ENCODE data around the gene IFITM10.
A peak's percentile ranks its signal among the peaks of the same experiment; 100 is the strongest.

IFITM10 gene

GRCh38 chr11:1750481-1750839 is at the start of gene IFITM10:
Gene IFITM10, minus strand, starts transcription at chr11:1750595. Its CDS starts 153 bp downstream, at chr11:1750442.
- DNase-seq = no peak

DNA sequence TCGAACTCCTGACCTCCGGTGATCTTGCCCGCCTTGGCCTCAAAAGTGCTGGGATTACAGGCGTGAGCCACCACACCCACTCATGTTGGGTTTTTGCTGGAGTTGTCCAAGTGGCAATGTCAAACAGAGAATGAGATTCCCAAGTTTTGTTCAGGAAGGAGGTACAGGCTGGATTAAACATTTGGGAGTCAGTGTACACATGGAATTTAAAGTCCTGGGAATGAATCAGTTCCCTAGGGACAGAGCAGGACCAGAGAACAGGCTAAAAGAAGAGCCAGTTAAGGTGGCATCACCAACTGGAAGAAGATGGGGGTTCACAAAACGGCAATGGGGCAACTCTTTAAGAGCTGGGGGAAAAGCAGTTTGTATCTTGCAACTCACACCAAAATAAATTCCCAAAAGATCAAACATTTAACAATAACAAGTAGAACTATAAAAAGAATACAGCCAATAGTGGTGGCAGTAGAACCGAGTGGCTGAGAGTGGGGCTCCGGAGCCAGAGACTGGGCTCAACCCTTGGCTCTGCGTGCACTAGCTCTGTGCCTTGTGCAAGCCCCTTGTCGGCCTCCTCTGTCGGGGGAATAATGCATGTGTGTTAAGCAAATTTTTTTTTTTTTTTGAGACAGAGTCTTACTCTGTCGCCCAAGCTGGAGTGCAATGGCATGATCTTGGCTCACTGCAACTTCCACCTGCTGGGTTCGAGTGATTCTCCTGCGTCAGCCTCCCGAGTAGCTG is 47.2 kb upstream of the IFITM10 start:
- no peak for DNase-seq

- no peak for DNase-seq
Measured at GRCh38 chr11:1796413-1797011, 46.1 kb upstream of the IFITM10 start.

- DNase-seq = no peak
Measured at GRCh38 chr11:1793081-1793480, 42.7 kb upstream of the IFITM10 start.

DNA sequence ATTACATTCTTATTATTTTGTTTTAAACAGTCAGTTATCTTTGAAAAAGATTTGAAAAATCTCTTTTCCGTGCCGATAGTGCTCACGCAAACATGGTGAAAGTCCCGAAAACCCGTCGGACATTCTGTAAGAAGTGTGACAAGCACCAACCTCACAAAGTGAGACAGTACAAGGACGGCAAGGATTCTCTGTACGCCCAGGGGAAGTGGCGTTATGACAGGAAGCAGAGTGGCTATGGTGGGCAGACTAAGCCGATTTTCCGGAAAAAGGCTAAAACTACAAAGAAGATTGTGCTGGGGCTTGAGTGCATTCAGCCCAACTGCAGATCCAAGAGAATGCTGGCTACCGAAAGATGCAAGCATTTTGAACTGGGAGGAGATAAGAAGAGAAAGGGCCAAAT is 42.1 kb upstream of the IFITM10 start:
- DNase-seq = no peak

GRCh38 chr11:1791912-1792311 is 41.5 kb upstream of the IFITM10 start:
- no peak for DNase-seq

DNA sequence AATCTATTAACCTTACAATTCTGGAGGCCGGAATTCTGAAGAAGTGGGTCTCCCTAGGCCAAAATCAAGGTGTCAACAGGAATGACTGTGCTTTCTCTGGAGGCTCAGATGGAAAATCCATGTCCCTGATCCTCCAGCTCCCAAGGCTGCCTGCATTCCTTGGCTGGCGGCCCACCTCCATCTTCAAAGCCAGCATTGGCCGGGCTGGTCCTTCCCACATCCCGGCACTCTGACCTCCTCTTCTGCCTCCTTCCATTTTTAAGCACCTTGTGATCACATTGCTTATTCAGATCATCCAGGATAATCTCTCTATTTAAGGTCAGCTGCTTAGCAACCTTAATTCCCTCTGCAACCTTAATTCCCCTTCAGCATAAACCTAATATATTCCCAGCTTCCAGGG is 36.1 kb upstream of the IFITM10 start:
- no peak for DNase-seq

DNA sequence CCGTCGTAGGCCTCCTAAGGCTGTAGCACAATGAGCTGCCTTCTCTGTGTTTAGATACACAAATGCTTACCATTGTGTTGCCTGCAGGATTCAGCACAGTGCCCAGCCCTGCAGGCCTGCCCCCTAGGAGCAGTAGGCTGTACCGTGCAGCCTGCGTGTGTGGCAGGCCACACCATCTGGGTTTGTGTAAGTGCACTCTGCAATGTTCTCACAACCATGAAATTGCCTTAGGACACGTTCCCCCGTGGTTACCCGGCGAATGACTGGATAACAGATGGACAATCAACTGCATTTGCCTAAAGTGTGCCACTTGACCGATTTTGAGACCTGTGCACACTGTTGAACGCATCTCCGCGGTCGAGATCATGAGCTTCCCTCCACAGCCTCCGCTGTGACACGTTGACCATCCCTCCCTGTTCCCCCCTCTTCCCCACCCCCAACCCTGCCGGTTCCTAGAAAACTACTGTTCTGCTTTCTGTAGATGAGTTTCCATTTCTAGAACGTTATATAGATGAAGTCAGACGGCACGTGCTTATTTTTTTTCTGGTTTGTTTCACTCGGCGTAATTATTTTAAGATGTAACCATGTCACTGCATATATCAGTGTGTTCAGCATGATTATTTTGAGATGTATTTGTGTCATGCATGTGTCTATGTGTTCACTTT is 35.5 kb upstream of the IFITM10 start:
- peak in 1 of 2 donors; percentile 53 for DNase-seq

- DNase-seq = no peak
Measured at GRCh38 chr11:1784761-1785650, 34.6 kb upstream of the IFITM10 start.

DNA sequence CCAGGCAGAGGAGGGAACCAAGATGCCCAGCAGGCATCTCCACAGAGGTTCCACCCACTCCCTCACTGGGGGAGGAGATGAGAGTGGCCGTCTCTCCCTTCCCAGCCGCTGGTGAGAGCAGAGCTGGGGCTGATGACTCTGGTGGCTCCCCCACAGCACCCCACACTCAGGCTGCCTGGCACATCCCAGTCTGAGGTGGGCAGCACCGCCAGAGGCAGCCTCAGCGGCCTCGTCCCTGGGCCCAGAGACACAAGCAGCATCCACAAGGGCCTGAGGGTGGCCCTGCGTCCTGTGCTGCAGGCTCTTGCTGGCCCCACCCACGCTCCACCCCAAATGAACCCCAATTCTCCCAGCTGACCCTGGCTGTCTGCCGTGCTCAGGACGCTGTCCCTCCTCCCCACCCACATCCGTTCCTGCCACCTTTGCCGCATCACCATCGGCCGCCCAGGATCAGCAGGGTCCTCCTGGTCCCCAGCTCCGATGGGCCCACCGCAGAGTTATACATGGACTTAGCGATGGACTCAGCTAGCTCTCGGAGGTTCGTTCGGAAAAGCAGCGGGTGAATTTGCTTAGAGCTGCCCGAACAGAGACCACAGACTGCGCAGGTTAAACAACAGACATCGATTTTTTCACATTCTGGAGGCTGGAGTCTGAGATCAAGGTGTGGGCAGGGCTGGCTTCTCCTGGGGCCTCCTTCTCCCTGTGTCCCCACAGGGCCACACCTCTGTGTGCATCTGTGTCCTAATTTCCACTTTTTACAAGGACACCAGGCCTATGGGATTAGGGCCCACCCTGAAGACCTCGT is 33.5 kb upstream of the IFITM10 start:
- no peak for DNase-seq

DNA sequence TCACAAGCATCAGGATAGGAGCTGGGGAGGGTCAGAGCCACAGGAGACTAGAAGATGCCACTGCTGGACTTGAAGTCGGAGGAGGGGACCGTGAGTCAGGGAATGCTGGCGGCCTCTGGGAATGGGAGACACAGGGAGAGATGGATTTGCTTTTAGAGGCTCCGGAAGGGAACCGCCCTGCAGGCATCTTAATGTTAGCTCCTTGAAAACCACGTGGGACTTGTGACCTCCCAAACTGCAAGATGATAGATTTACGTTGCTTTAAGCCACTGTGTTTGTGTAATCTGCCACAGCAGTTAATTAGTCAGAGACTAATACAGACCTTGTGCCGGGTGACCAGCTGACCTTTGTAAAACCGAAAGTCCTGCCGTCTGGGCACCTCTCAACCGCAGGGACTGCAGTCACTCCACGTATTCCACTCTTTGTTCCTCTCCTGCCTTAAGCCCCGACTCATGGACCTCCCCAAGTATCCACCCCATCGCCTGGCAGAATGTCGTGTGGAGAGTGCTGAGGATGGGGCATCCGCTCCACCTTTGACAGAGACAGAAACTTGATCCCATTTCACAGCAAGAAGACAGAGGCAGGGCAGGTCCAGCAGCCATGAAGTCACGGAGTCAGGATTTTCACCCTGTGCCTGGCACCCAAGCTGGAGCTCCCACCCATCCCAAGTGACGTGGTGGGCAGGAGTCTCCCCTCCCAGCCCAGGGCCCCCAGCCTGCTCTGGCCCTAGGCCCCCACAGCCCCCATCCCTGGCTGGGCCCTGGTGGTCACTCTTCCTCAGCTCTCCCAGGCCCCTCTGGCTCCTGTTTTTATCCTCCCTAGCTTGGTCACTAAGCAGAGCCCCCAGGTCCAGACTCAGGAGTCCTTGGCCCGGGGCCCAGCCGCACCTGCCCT is 32.7 kb upstream of the IFITM10 start:
- DNase-seq = peak in 1 of 2 donors; percentile 62

GRCh38 chr11:1782031-1782590 is 31.7 kb upstream of the IFITM10 start:
- no peak for DNase-seq

- DNase-seq = no peak
Measured at GRCh38 chr11:1781593-1781975, 31.2 kb upstream of the IFITM10 start.

- DNase-seq = peak in 1 of 2 donors; percentile 54
Measured at GRCh38 chr11:1780700-1781592, 30.6 kb upstream of the IFITM10 start.

GRCh38 chr11:1779806-1780699 is 29.7 kb upstream of the IFITM10 start:
- no peak for DNase-seq

GRCh38 chr11:1779034-1779805 is 28.8 kb upstream of the IFITM10 start:
- no peak for DNase-seq

DNA sequence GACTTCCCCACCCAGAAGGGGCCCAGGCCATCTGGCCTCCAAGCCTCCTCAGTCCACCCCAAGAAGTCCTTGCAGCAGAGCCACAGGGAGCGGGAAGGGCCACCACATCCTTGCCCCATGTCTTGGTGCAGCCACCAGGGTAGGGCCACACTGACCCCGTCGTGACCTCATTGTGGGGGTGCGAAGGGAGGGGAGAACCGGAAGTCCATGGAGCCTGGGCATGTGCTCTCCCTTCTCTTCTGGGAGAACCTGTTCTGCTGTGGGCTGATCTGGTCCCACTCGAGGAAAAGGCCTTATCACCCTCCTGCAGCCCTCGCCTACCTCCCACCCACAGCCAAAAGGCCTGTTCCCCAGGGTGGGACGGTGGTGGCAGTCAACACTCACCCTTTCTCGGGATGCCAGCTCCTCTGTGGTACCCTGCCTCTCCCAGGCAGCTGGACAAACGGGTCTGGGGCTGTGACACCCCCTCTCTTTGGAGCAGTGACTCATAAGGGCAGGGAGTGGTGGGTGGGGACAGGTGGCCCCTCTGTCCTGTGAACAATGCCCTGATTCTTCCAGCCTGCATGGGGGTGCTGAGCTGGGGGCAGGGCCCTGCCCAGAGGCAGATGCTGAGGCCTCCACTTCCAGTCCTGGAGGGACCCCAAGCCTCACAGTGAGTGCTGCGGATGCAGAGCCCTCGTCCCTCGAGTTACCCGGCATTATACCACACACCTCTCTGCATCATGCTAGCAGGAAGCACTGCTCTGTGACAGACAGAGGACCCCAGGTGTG is 27.9 kb upstream of the IFITM10 start:
- no peak for DNase-seq

All from CD4-positive, alpha-beta T cell treated with Interleukin-4 for 1 hour (primary cell).